HCT116 (cell line): ENCODE measurements around the gene ARHGEF6. TPM values are rescaled to one million over a fixed set of nuclear protein-coding genes. Genes with fewer than 3 reads are reported as not detected.

Source experiments
- ATAC-seq: fragments of 200-7000 bp; cut with Tn5 transposase; 2 replicates; pipeline ENCODE4 v1.9.1; 2020; ENCODE audit warnings: mild to moderate bottlenecking, moderate library complexity
- BruUV-seq: library from RNA; stranded (reverse); fragments of 400-500 nt; replicated peaks from 2 replicates; lab custom pipeline; 2021; lab: Mats Ljungman, UMichigan
- CTCF ChIA-PET: fragments of 300-600 bp; sonication (Branson Sonifier 250); formaldehyde crosslinking; loops from one replicate; lab custom pipeline; 2021; ENCODE audit warnings: antibody characterized with exemption; lab: Charles Lee
- POLR2A ChIA-PET: fragments of 300-600, 350-600 bp; sonication (Branson Sonifier 250); formaldehyde crosslinking; loops from one replicate; lab custom pipeline; 2021; ENCODE audit warnings: antibody characterized with exemption; lab: Charles Lee
- RAD21 ChIA-PET, 2 experiments: fragments of 300-600 bp; sonication (Branson Sonifier 250); formaldehyde crosslinking; loops; one replicate each; lab custom pipeline; 2023; ENCODE audit warnings: low total read pairs in 2 of 2; ENCODE audit not compliant: uncharacterized antibody in 2 of 2, unreplicated experiment in 2 of 2, low non-redundant PET in 1 of 2; lab: Charles Lee
- DNase-seq: peaks from one replicate; pipeline ENCODE4 v3.0.0-alpha.2; 2010; ENCODE audit warnings: low read depth, low spot score
- H2AFZ ChIP-seq: fragments of 200-600 bp; shearing (Covaris generic), sonication (generic); 2 replicates; pipeline ENCODE4 v1.6.1; 2017; ENCODE audit warnings: low read depth, mixed run types, mixed read lengths, antibody characterized with exemption, low read length; ENCODE audit not compliant: poor library complexity, severe bottlenecking
- H3K27ac ChIP-seq: 2 replicates; pipeline ENCODE4 v1.5.1; 2012; ENCODE audit warnings: low read depth, low read length
- H3K27me3 ChIP-seq: fragments of 200-600 bp; sonication (generic); 2 replicates; pipeline ENCODE4 v1.6.1; 2016; ENCODE audit warnings: mixed run types, low read length, mixed read lengths; ENCODE audit not compliant: insufficient read depth
- H3K36me3 ChIP-seq, 2 experiments: fragments of 200-500 bp in 1 of 2; fragments of 200-600 bp in 1 of 2; sonication (Bioruptor generic) in 1 of 2; sonication (generic) in 1 of 2; 2 replicates each; pipeline versions ENCODE4 v1.5.1 to v1.6.1; 2014 to 2016; ENCODE audit warnings: low read length in 2 of 2, inconsistent platforms in 1 of 2, mixed read lengths in 1 of 2, mixed run types in 1 of 2; ENCODE audit not compliant: insufficient read depth in 2 of 2, control insufficient read depth in 1 of 2
- H3K4me1 ChIP-seq, 2 experiments: fragments of 200-600 bp in 1 of 2; sonication (generic) in 1 of 2; 2 replicates each; pipeline versions ENCODE4 v1.5.1 to v1.6.1; 2012 to 2017; ENCODE audit warnings: low read length in 2 of 2, inconsistent platforms in 1 of 2, mild to moderate bottlenecking in 1 of 2, mixed read lengths in 1 of 2, mixed run types in 1 of 2, moderate library complexity in 1 of 2; ENCODE audit not compliant: insufficient read depth in 2 of 2, control insufficient read depth in 1 of 2
- H3K4me2 ChIP-seq: fragments of 200-600 bp; sonication (generic); 2 replicates; pipeline ENCODE4 v1.6.1; 2017; ENCODE audit warnings: mixed run types, low read length, mixed read lengths
- H3K4me3 ChIP-seq, 2 experiments: fragments of 200-600 bp in 1 of 2; sonication (generic) in 1 of 2; replicated peaks in 1 of 2; 2 replicates each; pipeline ENCODE4 v1.5.1; 2011 to 2016; ENCODE audit warnings: low read length in 2 of 2, control low read depth in 1 of 2, low read depth in 1 of 2, mild to moderate bottlenecking in 1 of 2, mixed read lengths in 1 of 2, mixed run types in 1 of 2
- H3K79me2 ChIP-seq: fragments of 200-600 bp; sonication (generic); 2 replicates; pipeline ENCODE4 v1.6.1; 2017; ENCODE audit warnings: mild to moderate bottlenecking, mixed run types, low read length, moderate library complexity, mixed read lengths; ENCODE audit not compliant: insufficient read depth
- H3K9ac ChIP-seq: fragments of 200-600 bp; sonication (generic); 2 replicates; pipeline ENCODE4 v1.6.1; 2016; ENCODE audit warnings: low read length, mixed read lengths
- H3K9me2 ChIP-seq: fragments of 200-600 bp; sonication (generic), shearing (Covaris generic); 2 replicates; pipeline ENCODE4 v1.6.1; 2017; ENCODE audit warnings: mixed run types, mild to moderate bottlenecking, moderate library complexity; ENCODE audit not compliant: insufficient read depth
- H3K9me3 ChIP-seq, 2 experiments: fragments of 200-500 bp in 1 of 2; fragments of 200-600 bp in 1 of 2; sonication (Bioruptor generic) in 1 of 2; sonication (generic) in 1 of 2; 2 replicates each; pipeline ENCODE4 v1.6.1; 2014 to 2017; ENCODE audit warnings: low read length in 2 of 2, mixed read lengths in 2 of 2, inconsistent platforms in 1 of 2, low read depth in 1 of 2, mild to moderate bottlenecking in 1 of 2, mixed run types in 1 of 2, moderate library complexity in 1 of 2; ENCODE audit not compliant: control insufficient read depth in 1 of 2, insufficient read depth in 1 of 2
- H4K20me1 ChIP-seq: fragments of 200-600 bp; sonication (generic), shearing (Covaris generic); 2 replicates; pipeline ENCODE4 v1.6.1; 2017; ENCODE audit warnings: mixed run types, mild to moderate bottlenecking, moderate library complexity; ENCODE audit not compliant: insufficient read depth
- EGR1 ChIP-seq: IDR thresholded peaks from 2 replicates; pipeline ENCODE4 v1.6.1; 2012; ENCODE audit warnings: low read depth
- ELF1 ChIP-seq: IDR thresholded peaks from 2 replicates; pipeline ENCODE4 v1.6.1; 2012; ENCODE audit warnings: low read depth, borderline replicate concordance
- EZH2phosphoT487 ChIP-seq: fragments of 200-600 bp; IDR thresholded peaks from 2 replicates; pipeline ENCODE4 v1.6.1; 2018; ENCODE audit warnings: antibody characterized with exemption, borderline replicate concordance
- JUND ChIP-seq: IDR thresholded peaks from 2 replicates; pipeline ENCODE4 v1.6.1; 2012
- POLR2A ChIP-seq: IDR thresholded peaks from 2 replicates; pipeline ENCODE4 v1.7.0; 2011; ENCODE audit warnings: borderline replicate concordance; ENCODE audit not compliant: insufficient read depth, insufficient read length; ENCODE audit errors: extremely low read depth
- RAD21 ChIP-seq: IDR thresholded peaks from 2 replicates; pipeline ENCODE4 v1.6.1; 2012; ENCODE audit warnings: low read depth, mild to moderate bottlenecking
- SP1 ChIP-seq: IDR thresholded peaks from 2 replicates; pipeline ENCODE4 v1.6.1; 2012; ENCODE audit warnings: low read depth
- SRF ChIP-seq: IDR thresholded peaks from 2 replicates; pipeline ENCODE4 v1.6.1; 2012; ENCODE audit warnings: low read depth
- TCF7L2 ChIP-seq: IDR thresholded peaks from 2 replicates; pipeline ENCODE4 v1.7.0; 2011; ENCODE audit warnings: borderline replicate concordance, inconsistent platforms; ENCODE audit not compliant: insufficient read depth, insufficient read length; ENCODE audit errors: extremely low read depth
- intact Hi-C: fragments of 100-400 bp; cut with micrococcal nuclease; formaldehyde crosslinking; loops from 2 replicates; pipeline ENCODE4 v1.10.0; 2022
- total RNA-seq: library from RNA; stranded (reverse); gene quantifications from one replicate; pipeline ENCODE4 v1.2.1, GENCODE V29; 2021; ENCODE audit not compliant: unreplicated experiment
- TF ChIP-seq, protein P1 (sequence below): IDR thresholded peaks from 2 replicates; pipeline ENCODE4 v1.6.1; 2011; ENCODE audit warnings: mild to moderate bottlenecking, low read length, moderate library complexity; ENCODE audit not compliant: insufficient replicate concordance; ENCODE audit errors: extremely low read depth
- TF ChIP-seq, protein P2 (sequence below): IDR thresholded peaks from 2 replicates; pipeline ENCODE4 v1.6.1; 2012

ARHGEF6 gene
- total RNA-seq, 1 experiment from 2014 or later = 1.9 TPM

- BruUV-seq = no TSS peak
- POLR2A ChIA-PET = no interaction called here
Measured at GRCh38 chrX:136789856-136790255, 9.1 kb upstream of the ARHGEF6 start.

GRCh38 chrX:136784231-136784630 is 3.5 kb upstream of the ARHGEF6 start:
- Histone ChIP-seq H3K9me3 (no peaks in the 10 kb centered on the region), H3K9ac (no peak overlapping the region), H3K27ac (no peak overlapping the region), H3K4me3 (no peak overlapping the region), H3K9me2 (no peaks in the 10 kb centered on the region), H2AFZ (no peak overlapping the region), H3K79me2 (no peaks in the 10 kb centered on the region), H3K4me2 (no peak overlapping the region), H3K4me1 (no peaks in the 10 kb centered on the region), H3K36me3 (no peaks in the 10 kb centered on the region), H3K27me3 (no peaks in the 10 kb centered on the region), H4K20me1 (no peaks in the 10 kb centered on the region)
- RAD21 ChIA-PET = no interaction called here
- CTCF ChIA-PET = no interaction called here
- POLR2A ChIA-PET = no interaction called here
- intact Hi-C loops = no loop called here
- no peak for TF ChIP-seq SP1
- no peak for TF ChIP-seq TCF7L2
- TF ChIP-seq EGR1 = no peak
- DNase-seq = no peak
- BruUV-seq = no TSS peak
- ATAC-seq = no peak

More at GRCh38 chrX:136789856-136790255, 9.1 kb upstream of the ARHGEF6 start:
- no peak overlapping the region for H3K4me2 ChIP-seq
- H3K9me3 ChIP-seq = no peaks in the 10 kb centered on the region
- no peaks in the 10 kb centered on the region for H3K36me3 ChIP-seq
- intact Hi-C loops = no loop called here
- H4K20me1 ChIP-seq = no peaks in the 10 kb centered on the region
- TF ChIP-seq POLR2A = no peak
- H3K9me2 ChIP-seq = no peaks in the 10 kb centered on the region
- H3K4me1 ChIP-seq = no peaks in the 10 kb centered on the region
- RAD21 ChIA-PET = no interaction called here
- H3K79me2 ChIP-seq = no peaks in the 10 kb centered on the region
- DNase-seq = no peak
- H3K4me3 ChIP-seq = no peak overlapping the region
- H3K27ac ChIP-seq = no peak overlapping the region
- no peak for ATAC-seq
- no peak overlapping the region for H3K9ac ChIP-seq
- H2AFZ ChIP-seq = no peak overlapping the region
- no peaks in the 10 kb centered on the region for H3K27me3 ChIP-seq
- CTCF ChIA-PET = no interaction called here

DNA sequence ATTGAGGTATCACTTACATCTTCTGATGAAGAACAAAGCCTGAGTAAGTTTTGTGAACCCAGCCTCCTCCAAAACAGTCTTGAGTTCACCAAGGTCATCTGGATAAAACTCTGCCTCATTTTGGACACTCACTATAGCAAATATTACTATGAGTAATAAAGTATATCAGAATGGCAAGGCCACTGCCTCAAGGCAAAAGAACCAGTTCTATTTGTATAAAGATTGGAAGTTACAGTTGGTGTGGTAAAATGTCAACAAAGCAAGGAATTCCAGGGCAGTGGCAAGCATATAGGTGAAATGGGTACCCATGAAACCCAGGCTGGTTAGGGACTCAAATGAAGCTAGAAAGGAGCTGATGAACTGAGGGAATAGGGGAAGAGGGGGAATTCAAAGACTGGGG is 2.4 kb upstream of the ARHGEF6 start:
- Histone ChIP-seq H3K27me3 (no peaks in the 10 kb centered on the region), H3K9ac (no peak overlapping the region), H4K20me1 (no peaks in the 10 kb centered on the region), H3K36me3 (no peaks in the 10 kb centered on the region), H3K79me2 (no peaks in the 10 kb centered on the region), H3K4me2 (no peak overlapping the region), H3K4me3 (no peak overlapping the region), H2AFZ (no peak overlapping the region), H3K9me3 (no peaks in the 10 kb centered on the region), H3K4me1 (no peaks in the 10 kb centered on the region), H3K9me2 (no peaks in the 10 kb centered on the region), H3K27ac (no peak overlapping the region)
- DNase-seq (no peak), ATAC-seq (no peak)
- intact Hi-C loops = no loop called here
- no TSS peak for BruUV-seq
- CTCF ChIA-PET = no interaction called here
- POLR2A ChIA-PET = no interaction called here
- RAD21 ChIA-PET = no interaction called here
- TF ChIP-seq, protein P1, sequence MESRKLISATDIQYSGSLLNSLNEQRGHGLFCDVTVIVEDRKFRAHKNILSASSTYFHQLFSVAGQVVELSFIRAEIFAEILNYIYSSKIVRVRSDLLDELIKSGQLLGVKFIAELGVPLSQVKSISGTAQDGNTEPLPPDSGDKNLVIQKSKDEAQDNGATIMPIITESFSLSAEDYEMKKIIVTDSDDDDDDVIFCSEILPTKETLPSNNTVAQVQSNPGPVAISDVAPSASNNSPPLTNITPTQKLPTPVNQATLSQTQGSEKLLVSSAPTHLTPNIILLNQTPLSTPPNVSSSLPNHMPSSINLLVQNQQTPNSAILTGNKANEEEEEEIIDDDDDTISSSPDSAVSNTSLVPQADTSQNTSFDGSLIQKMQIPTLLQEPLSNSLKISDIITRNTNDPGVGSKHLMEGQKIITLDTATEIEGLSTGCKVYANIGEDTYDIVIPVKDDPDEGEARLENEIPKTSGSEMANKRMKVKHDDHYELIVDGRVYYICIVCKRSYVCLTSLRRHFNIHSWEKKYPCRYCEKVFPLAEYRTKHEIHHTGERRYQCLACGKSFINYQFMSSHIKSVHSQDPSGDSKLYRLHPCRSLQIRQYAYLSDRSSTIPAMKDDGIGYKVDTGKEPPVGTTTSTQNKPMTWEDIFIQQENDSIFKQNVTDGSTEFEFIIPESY = no peak
- TF ChIP-seq SP1 (no peak), SRF (no peak), ELF1 (no peak), JUND (no peak), RAD21 (no peak), EZH2phosphoT487 (no peak), TCF7L2 (no peak), EGR1 (no peak)
- TF ChIP-seq, protein P2, sequence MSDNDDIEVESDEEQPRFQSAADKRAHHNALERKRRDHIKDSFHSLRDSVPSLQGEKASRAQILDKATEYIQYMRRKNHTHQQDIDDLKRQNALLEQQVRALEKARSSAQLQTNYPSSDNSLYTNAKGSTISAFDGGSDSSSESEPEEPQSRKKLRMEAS = no peak
